Activated T-helper 1 cell treated with anti-CD3 and anti-CD28 coated beads, Interleukin-12 subunit alpha, Interleukin-12 subunit beta, Interleukin-2, Interleukin-4 antibody, amounts not matched to agents 30 ng/mL and 10 ng/mL and 1 ng/mL, durations not matched to agents 14 hours and 24 hours and 36 hours (primary cell): Measurements from ENCODE around the gene SLC10A1. TPM values are rescaled to one million over a fixed set of nuclear protein-coding genes. Genes with fewer than 3 reads are reported as not detected.
"Not testable (repeated sequence)": the region's sequence is repeated elsewhere in the genome, so short reads cannot be mapped to it uniquely, and the experiment has no call there.

Experiments
- DNase-seq: peaks from one replicate; pipeline ENCODE4 v3.0.0; 2021; ENCODE audit warnings: low spot score
- H3K27ac Mint-ChIP-seq: one replicate; pipeline ENCODE4 v1.8.0; 2021; ENCODE audit warnings: mild to moderate bottlenecking, mixed read lengths
- H3K27me3 Mint-ChIP-seq: one replicate; pipeline ENCODE4 v1.8.0; 2022; ENCODE audit warnings: mild to moderate bottlenecking, moderate library complexity, mixed read lengths; ENCODE audit not compliant: insufficient read depth
- H3K36me3 Mint-ChIP-seq: one replicate; pipeline ENCODE4 v1.8.0; 2021; ENCODE audit warnings: low read depth, mixed read lengths
- H3K4me1 Mint-ChIP-seq: one replicate; pipeline ENCODE4 v1.8.0; 2021; ENCODE audit warnings: low read depth, mixed read lengths
- H3K4me3 Mint-ChIP-seq: one replicate; pipeline ENCODE4 v1.8.0; 2021; ENCODE audit warnings: mild to moderate bottlenecking, moderate library complexity, mixed read lengths
- H3K9me3 Mint-ChIP-seq: one replicate; pipeline ENCODE4 v1.8.0; 2021; ENCODE audit warnings: mixed read lengths
- intact Hi-C: fragments of 100-400 bp; cut with micrococcal nuclease; formaldehyde crosslinking; loops from one replicate; pipeline ENCODE4 v1.15.1; 2024
- total RNA-seq: library from RNA; stranded (reverse); gene quantifications from 2 replicates; pipeline ENCODE4 v1.2.3, GENCODE V29; 2022

The SLC10A1 gene
- total RNA-seq, 1 donor from 2014 or later: not detected

DNA sequence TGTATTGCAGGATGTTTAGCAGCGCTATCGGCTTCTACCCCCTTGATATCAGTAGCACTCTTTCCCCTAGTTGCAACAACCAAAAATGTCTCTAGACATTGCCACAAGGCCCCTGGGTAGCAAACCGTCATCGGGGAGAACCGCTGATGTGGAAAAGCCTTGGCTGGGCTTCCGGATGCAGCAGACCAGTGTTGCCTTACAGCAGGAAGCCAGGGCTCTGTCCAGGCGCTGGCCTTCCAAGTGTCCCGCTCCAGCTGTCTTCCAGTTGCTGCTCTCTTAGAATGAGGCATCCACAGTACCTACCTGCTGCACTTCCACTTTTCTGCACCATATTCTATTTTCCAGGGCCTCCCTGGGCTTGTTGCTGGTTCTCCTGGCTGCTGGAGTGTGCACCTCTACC lies 22.6 kb upstream of the SLC10A1 start:
- no peak for DNase-seq
- intact Hi-C loops: loop anchor here (10.0 kb wide), 1 partner anchor 765 kb away; no protein-coding TSS in a partner anchor
- Mint-ChIP-seq H3K36me3 (no peaks in the 10 kb centered on the region), H3K27me3 (peaks cover 8% of the 10 kb centered on the region), H3K27ac (no peak overlapping the region), H3K4me3 (no peak overlapping the region), H3K9me3 (no peaks in the 10 kb centered on the region), H3K4me1 (peaks cover 5% of the 10 kb centered on the region)

- DNase-seq: peak; percentile 53
- intact Hi-C loops: loop anchor here (1.0 to 10.0 kb wide), 2 partner anchors 209 to 766 kb away; no protein-coding TSS in a partner anchor
- Mint-ChIP-seq H3K4me3 (no peak overlapping the region), H3K27me3 (peaks cover 8% of the 10 kb centered on the region), H3K27ac (no peak overlapping the region), H3K9me3 (no peaks in the 10 kb centered on the region), H3K36me3 (no peaks in the 10 kb centered on the region), H3K4me1 (peaks cover 5% of the 10 kb centered on the region)
Measured at GRCh38 chr14:69818758-69819191, 21.7 kb upstream of the SLC10A1 start.

GRCh38 chr14:69816216-69816615 lies 19.2 kb upstream of the SLC10A1 start:
- no peak for DNase-seq
- intact Hi-C loops: loop anchor here (10.0 kb wide), 1 partner anchor 769 kb away; no protein-coding TSS in a partner anchor
- H3K4me1 Mint-ChIP-seq: peaks cover 5% of the 10 kb centered on the region
- no peak overlapping the region for H3K27ac Mint-ChIP-seq
- peaks cover 9% of the 10 kb centered on the region for H3K27me3 Mint-ChIP-seq
- H3K4me3 Mint-ChIP-seq: no peak overlapping the region
- H3K36me3 Mint-ChIP-seq: no peaks in the 10 kb centered on the region
- H3K9me3 Mint-ChIP-seq: no peaks in the 10 kb centered on the region

- Mint-ChIP-seq H3K4me1 (peaks cover 5% of the 10 kb centered on the region), H3K9me3 (no peaks in the 10 kb centered on the region), H3K4me3 (no peak overlapping the region), H3K27ac (no peak overlapping the region), H3K27me3 (peaks cover 9% of the 10 kb centered on the region), H3K36me3 (no peaks in the 10 kb centered on the region)
- no peak for DNase-seq
- intact Hi-C loops: loop anchor here (10.0 kb wide), 1 partner anchor 769 kb away; no protein-coding TSS in a partner anchor
Measured at GRCh38 chr14:69815556-69815955, 18.5 kb upstream of the SLC10A1 start.

- Mint-ChIP-seq H3K27me3 (peaks cover 6% of the 10 kb centered on the region), H3K36me3 (no peaks in the 10 kb centered on the region), H3K9me3 (no peaks in the 10 kb centered on the region), H3K27ac (no peak overlapping the region), H3K4me3 (no peak overlapping the region), H3K4me1 (peaks cover 5% of the 10 kb centered on the region)
- intact Hi-C loops: loop anchor here (10.0 kb wide), 1 partner anchor 770 kb away; no protein-coding TSS in a partner anchor
- DNase-seq: no peak
Measured at GRCh38 chr14:69814397-69814796, 17.4 kb upstream of the SLC10A1 start.

- H3K27ac Mint-ChIP-seq, H3K9me3 Mint-ChIP-seq, H3K27me3 Mint-ChIP-seq, H3K4me3 Mint-ChIP-seq, DNase-seq, H3K36me3 Mint-ChIP-seq, H3K4me1 Mint-ChIP-seq: not testable (repeated sequence)
- intact Hi-C loops: loop anchor here (10.0 kb wide), 1 partner anchor 771 kb away; no protein-coding TSS in a partner anchor
Measured at GRCh38 chr14:69813346-69813745, 16.3 kb upstream of the SLC10A1 start.

DNA sequence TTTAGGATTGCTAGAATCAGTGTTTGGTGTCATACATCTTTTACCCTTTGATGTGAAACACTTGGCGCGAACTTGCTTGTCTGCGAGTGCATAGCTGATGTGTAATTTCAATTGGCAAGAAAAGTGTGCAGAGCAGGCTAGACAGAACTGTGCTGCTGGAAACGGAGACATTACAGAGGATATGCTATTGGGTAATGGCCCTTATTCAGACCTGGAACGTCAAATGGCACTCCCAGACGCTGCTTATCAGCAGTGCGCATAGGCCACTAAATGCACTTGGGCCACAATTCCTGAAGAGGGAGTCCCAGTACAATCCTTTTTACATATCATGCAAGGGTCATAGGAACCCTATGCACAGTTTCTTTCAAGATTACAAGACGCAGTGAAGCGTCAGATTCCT lies 15.7 kb upstream of the SLC10A1 start:
- peaks cover 3% of the 10 kb centered on the region for H3K27me3 Mint-ChIP-seq
- H3K9me3 Mint-ChIP-seq: no peaks in the 10 kb centered on the region
- no peak overlapping the region for H3K4me3 Mint-ChIP-seq
- H3K27ac Mint-ChIP-seq: no peak overlapping the region
- H3K4me1 Mint-ChIP-seq: no peaks in the 10 kb centered on the region
- H3K36me3 Mint-ChIP-seq: no peaks in the 10 kb centered on the region
- no peak for DNase-seq
- intact Hi-C loops: loop anchor here (10.0 kb wide), 1 partner anchor 772 kb away; no protein-coding TSS in a partner anchor

DNA sequence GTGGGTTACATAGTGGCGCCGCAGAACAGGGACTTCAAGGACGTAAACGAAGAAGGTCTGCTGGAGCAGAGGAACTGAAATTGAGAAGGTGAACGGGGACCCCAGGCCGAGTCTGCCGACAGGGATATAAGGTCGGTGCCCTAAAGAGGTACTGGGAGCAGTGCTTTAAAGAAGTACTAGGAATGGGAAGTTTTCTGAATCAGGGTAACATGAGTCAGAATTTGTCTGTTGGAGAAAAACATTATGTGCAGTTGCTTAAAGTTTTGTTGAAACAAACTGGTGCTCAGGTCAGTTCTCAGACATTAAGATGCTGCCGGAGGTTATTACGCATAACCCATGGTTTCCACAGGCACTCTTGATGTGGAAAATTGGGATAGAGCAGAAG lies 14.8 kb upstream of the SLC10A1 start:
- Mint-ChIP-seq H3K27ac (no peak overlapping the region), H3K9me3 (no peaks in the 10 kb centered on the region), H3K4me1 (no peaks in the 10 kb centered on the region), H3K4me3 (no peak overlapping the region), H3K36me3 (no peaks in the 10 kb centered on the region), H3K27me3 (peaks cover 9% of the 10 kb centered on the region)
- DNase-seq: no peak
- intact Hi-C loops: loop anchor here (10.0 kb wide), 1 partner anchor 773 kb away; no protein-coding TSS in a partner anchor

DNA sequence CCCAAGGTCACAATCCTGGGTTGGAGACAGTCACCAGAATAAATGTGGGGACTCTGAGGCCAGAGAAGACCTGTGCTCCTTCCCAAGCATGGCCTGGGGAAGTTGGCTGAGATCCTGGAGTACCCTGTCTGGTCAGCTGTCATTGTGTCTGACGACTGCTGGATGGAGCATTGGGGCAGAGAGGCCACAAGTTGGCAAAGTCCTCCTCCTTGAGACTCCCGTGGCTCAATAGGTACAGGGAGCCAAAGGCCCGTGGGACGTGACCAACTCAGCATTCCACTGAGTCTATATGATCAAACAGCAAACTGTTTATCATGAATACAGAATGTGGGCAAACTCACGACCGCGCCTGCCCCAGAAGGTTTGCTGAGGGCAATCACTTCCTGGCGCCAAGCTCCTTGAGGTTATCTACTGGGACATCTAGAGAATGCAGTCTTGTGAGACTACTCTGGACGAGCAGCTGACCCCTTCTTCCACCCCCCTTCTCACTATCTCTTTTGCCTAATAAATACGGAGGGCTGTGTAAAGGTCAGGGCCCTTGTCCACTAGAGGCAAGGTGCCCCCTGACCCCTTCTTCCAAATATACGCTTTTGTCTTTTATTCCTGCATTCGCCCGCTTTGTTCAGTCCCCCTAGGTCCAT lies 14.3 kb upstream of the SLC10A1 start:
- H3K4me1 Mint-ChIP-seq: no peaks in the 10 kb centered on the region
- no peak overlapping the region for H3K27ac Mint-ChIP-seq
- DNase-seq: no peak
- intact Hi-C loops: loop anchor here (10.0 kb wide), 1 partner anchor 773 kb away; no protein-coding TSS in a partner anchor
- peaks cover 10% of the 10 kb centered on the region for H3K27me3 Mint-ChIP-seq
- H3K9me3 Mint-ChIP-seq: no peaks in the 10 kb centered on the region
- no peak overlapping the region for H3K4me3 Mint-ChIP-seq
- H3K36me3 Mint-ChIP-seq: no peaks in the 10 kb centered on the region

GRCh38 chr14:69808919-69809808 lies 12.1 kb upstream of the SLC10A1 start:
- no peak for DNase-seq
- intact Hi-C loops: no loop called here
- Mint-ChIP-seq H3K4me1 (no peaks in the 10 kb centered on the region), H3K4me3 (no peak overlapping the region), H3K27ac (no peak overlapping the region), H3K27me3 (peaks cover 14% of the 10 kb centered on the region), H3K36me3 (no peaks in the 10 kb centered on the region), H3K9me3 (no peaks in the 10 kb centered on the region)

DNA sequence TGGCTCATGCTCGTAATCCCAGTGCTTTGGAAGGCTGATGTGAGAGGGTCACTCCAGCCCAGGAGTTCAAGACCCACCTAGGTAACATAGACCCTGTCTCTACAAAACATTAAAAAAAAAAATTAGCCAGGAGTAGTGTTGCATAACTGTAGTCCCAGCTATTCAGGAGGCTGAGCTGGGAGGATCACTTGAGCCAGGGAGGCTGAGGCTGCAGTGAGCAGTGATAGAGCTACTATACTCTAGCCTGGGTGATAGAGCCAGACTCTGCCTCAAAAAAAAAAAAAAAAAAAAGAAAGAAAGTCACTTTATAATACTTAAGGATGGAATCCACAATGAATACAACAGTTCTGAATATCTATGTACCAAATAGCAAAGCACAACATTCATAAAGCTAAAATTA lies 10.2 kb upstream of the SLC10A1 start:
- Mint-ChIP-seq H3K27ac (no peak overlapping the region), H3K4me3 (no peak overlapping the region), H3K9me3 (no peaks in the 10 kb centered on the region), H3K36me3 (no peaks in the 10 kb centered on the region), H3K27me3 (peaks cover 15% of the 10 kb centered on the region), H3K4me1 (no peaks in the 10 kb centered on the region)
- DNase-seq: no peak
- intact Hi-C loops: no loop called here

DNA sequence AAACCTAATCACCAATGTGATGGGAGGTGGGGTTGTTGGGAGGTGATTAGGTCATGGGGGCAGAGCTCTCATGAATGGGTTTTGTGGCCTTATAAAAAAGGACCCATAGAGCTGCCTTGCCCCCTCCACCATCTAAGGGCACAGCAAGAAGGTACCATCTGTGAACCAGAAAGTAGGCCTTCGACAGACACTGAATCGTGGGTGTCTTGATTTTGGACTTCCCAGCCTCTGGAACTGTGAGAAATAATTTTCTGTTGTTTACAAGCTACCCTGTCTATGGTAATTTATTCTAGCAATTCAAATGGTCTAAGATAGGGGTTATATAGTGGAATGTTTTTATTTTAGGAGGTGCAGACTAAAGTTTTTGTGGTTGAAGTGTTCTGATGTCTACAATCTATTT lies 7.9 kb upstream of the SLC10A1 start:
- DNase-seq: no peak
- Mint-ChIP-seq H3K9me3 (no peaks in the 10 kb centered on the region), H3K36me3 (no peaks in the 10 kb centered on the region), H3K4me1 (no peaks in the 10 kb centered on the region), H3K4me3 (no peak overlapping the region), H3K27me3 (peaks cover 24% of the 10 kb centered on the region), H3K27ac (no peak overlapping the region)
- intact Hi-C loops: no loop called here

DNA sequence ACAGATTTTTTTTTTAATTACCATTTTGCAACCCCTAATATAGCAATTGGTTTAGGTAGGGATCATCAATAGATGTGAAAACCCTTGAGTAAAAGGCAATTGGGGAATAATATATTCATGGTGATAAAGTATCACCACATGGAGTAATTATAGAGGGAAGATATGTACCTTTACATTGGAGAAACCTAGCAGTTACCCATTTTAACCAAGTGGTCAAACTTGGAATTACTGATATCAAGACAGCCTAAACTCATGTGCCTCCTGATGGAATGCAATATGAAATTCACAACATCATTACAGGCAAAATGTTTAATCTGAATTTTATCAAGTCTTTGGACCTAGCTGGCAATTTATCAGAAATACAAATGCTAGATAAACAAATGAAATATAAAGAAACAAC lies 6.7 kb upstream of the SLC10A1 start:
- Mint-ChIP-seq H3K27me3 (peaks cover 25% of the 10 kb centered on the region), H3K4me3 (no peak overlapping the region), H3K36me3 (no peaks in the 10 kb centered on the region), H3K27ac (no peak overlapping the region), H3K4me1 (no peaks in the 10 kb centered on the region), H3K9me3 (no peaks in the 10 kb centered on the region)
- DNase-seq: no peak
- intact Hi-C loops: no loop called here
